C4-2B (cell line): ENCODE data around the gene TMEM100.

Source experiments
- CTCF ChIP-seq: fragments of 450-650 bp; conservative IDR thresholded peaks from 2 replicates; pipeline ENCODE4 v1.5.1; 2017; ENCODE audit warnings: mild to moderate bottlenecking
- ZFX ChIP-seq: fragments of 450-650 bp; IDR thresholded peaks from 2 replicates; pipeline ENCODE4 v1.6.1; 2017

GRCh38 chr17:55689672-55690071, 33.0 kb downstream of the TMEM100 start:
- TF ChIP-seq CTCF = no peak
- TF ChIP-seq ZFX = no peak
